ENCODE data around the gene CIAO3. TPM values are rescaled to one million over a fixed set of nuclear protein-coding genes. Genes with fewer than 3 reads are reported as not detected.

CIAO3 gene
- total RNA-seq, 1 experiment from 2014 or later, result 31.1 TPM

- no peaks in the 10 kb centered on the region for H3K9me3 Mint-ChIP-seq (ENCODE audit: unreplicated experiment)
- no peak overlapping the region for H3K4me3 Mint-ChIP-seq (ENCODE audit: unreplicated experiment)
- H3K36me3 Mint-ChIP-seq (ENCODE audit: insufficient read depth, unreplicated experiment), result no peaks in the 10 kb centered on the region
- POLR2A ChIA-PET, result interaction anchor here (0.8 to 3.9 kb wide), 5 partner anchors 10 to 23 kb away, joined by 3 to 26 read pairs (median 6); no protein-coding TSS in a partner anchor
- no peaks in the 10 kb centered on the region for H3K27me3 Mint-ChIP-seq (ENCODE audit: insufficient read depth, unreplicated experiment)
- no TSS peak for BruUV-seq (replicated peaks)
- CTCF ChIA-PET, result interaction anchor here (0.6 kb wide), 1 partner anchor 22 kb away, joined by 4 read pairs; no protein-coding TSS in a partner anchor
- intact Hi-C loops (cut with micrococcal nuclease), result no loop called here
- no peak overlapping the region for H3K27ac Mint-ChIP-seq (ENCODE audit: low read depth, unreplicated experiment)
- H3K4me1 Mint-ChIP-seq (ENCODE audit: insufficient read depth, unreplicated experiment), result peaks cover 10% of the 10 kb centered on the region
- DNase-seq (ENCODE audit: unreplicated experiment), result no peak
- TF ChIP-seq, protein P1, sequence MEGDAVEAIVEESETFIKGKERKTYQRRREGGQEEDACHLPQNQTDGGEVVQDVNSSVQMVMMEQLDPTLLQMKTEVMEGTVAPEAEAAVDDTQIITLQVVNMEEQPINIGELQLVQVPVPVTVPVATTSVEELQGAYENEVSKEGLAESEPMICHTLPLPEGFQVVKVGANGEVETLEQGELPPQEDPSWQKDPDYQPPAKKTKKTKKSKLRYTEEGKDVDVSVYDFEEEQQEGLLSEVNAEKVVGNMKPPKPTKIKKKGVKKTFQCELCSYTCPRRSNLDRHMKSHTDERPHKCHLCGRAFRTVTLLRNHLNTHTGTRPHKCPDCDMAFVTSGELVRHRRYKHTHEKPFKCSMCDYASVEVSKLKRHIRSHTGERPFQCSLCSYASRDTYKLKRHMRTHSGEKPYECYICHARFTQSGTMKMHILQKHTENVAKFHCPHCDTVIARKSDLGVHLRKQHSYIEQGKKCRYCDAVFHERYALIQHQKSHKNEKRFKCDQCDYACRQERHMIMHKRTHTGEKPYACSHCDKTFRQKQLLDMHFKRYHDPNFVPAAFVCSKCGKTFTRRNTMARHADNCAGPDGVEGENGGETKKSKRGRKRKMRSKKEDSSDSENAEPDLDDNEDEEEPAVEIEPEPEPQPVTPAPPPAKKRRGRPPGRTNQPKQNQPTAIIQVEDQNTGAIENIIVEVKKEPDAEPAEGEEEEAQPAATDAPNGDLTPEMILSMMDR (IDR thresholded peaks at IDR 0.05; ENCODE audit: unreplicated experiment), result no peak
These were observed 21.9 kb upstream of the CIAO3 start for GRCh38 chr16:762595-763268.

DNA sequence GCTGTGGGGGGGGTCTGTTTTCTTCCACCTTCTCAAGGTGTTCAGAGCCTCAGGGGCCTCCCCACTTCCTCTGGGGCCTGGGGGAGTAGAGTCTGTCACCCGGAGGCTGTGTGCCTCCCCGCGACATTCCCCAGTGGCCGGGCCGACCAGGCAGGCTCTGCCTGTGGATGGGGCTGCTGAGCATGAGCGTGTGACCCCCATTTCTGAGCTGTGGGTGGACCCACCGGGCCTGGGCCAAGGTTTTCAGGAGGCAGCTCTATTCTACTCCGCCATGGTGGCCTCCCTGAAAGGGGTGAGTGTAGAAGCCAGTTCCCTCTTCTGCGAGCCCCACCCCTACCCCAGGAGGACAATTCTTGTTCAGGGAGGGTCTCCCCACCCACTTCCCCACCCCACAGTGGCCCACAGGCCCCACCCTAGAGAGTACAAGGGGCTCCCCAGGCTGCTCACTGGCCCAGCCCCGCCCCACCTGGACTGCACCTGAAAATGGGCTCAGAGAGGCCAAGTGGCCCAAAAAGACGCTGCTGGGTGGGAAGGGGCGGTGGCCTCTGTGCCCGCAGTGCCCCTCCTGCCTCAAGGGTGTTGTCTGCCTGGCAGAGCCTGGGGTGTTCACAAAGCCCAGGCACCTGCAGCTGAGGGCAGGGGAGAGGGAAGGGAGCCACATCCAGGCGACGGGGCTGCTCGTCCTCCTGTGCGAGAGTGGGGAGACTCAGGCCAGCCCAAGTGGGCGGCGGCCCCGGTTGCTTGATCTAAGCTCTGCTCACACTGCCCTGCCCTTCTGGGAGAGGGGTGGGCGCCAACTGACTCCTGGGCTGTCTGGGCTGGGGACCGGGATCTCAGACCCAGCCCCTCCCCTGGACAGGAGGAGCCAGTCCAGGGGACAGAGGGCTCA, 21.1 kb upstream of the CIAO3 start:
- H3K36me3 Mint-ChIP-seq (ENCODE audit: insufficient read depth, unreplicated experiment), result no peaks in the 10 kb centered on the region
- H3K4me1 Mint-ChIP-seq (ENCODE audit: insufficient read depth, unreplicated experiment), result peaks cover 10% of the 10 kb centered on the region
- no peak for DNase-seq (ENCODE audit: unreplicated experiment)
- peak overlapping the region; percentile 61 for H3K27ac Mint-ChIP-seq (ENCODE audit: low read depth, unreplicated experiment)
- TF ChIP-seq, protein P1 (IDR thresholded peaks at IDR 0.05; ENCODE audit: unreplicated experiment), result no peak
- BruUV-seq (replicated peaks), result no TSS peak
- H3K9me3 Mint-ChIP-seq (ENCODE audit: unreplicated experiment), result no peaks in the 10 kb centered on the region
- ChIA-PET POLR2A (interaction anchor here (0.7 to 3.9 kb wide), 17 partner anchors 8 to 1020 kb away, joined by 3 to 26 read pairs (median 4); partner anchors contain the start of genes ANTKMT, CCDC78, CIAO3 and HAGHL), CTCF (interaction anchor here (0.6 to 2.9 kb wide), 7 partner anchors 8 to 50 kb away, joined by 3 to 11 read pairs (median 4); partner anchors contain the start of gene CIAO3)
- intact Hi-C loops (cut with micrococcal nuclease), result no loop called here
- H3K27me3 Mint-ChIP-seq (ENCODE audit: insufficient read depth, unreplicated experiment), result no peaks in the 10 kb centered on the region
- H3K4me3 Mint-ChIP-seq (ENCODE audit: unreplicated experiment), result peak overlapping the region; percentile 60

DNA sequence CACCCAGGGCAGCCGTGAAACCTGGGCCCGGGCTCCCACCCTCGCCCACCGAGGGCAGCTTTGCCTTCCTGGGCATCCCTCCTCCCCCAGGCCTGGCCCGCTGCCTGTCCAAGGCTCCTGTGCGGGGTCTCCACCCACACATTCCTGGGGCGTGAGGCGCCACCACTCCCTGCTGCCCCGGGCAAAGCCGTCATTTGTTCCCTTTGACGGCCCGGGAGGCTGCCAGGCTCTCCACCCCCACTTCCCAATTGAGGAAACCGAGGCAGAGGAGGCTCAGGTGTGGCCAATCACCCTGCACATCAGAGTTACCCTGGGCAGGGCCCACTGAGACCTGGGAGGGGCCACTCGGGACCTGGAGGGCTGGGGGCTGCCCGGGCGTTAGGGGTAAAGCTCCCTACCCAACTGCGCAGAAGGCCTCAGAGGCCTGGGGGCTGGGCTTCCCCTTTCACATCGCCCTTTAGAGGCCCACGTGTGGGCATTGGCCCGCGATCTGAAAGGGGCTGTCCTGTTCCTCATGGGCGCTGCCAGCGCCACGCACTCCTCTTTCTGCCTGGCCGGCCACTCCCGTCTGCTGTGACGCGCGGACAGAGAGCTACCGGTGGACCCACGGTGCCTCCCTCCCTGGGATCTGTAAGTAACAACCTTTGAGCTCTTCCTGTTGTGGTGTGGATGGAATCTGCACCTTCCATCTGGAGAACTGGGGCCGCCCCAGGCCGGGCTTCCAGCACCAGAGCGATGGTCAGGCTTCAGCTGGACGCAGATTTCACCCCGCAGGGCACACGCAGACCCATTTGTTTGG, 19.9 kb upstream of the CIAO3 start, which contains the start of gene MSLN:
TSS of gene MSLN (plus strand) at position 190 of the 799 bp plus-strand sequence. CDS start 1,947 bp downstream, outside the sequence.
- intact Hi-C loops (cut with micrococcal nuclease), result no loop called here
- BruUV-seq (replicated peaks), result TSS peak; percentile 65
- peak within 1 kb of the TSS; percentile 61 for H3K27ac Mint-ChIP-seq (ENCODE audit: low read depth, unreplicated experiment)
- TF ChIP-seq, protein P1 (IDR thresholded peaks at IDR 0.05; ENCODE audit: unreplicated experiment), result no peak
- CTCF ChIA-PET, result interaction anchor here (0.7 to 2.9 kb wide), 6 partner anchors 9 to 48 kb away, joined by 3 to 11 read pairs (median 8); partner anchors contain the start of gene CIAO3
- POLR2A ChIA-PET, result interaction anchor here (0.8 to 3.9 kb wide), 16 partner anchors 9 to 1021 kb away, joined by 3 to 26 read pairs (median 5); partner anchors contain the start of genes ANTKMT, CCDC78, CHTF18 and CIAO3
- H3K4me1 Mint-ChIP-seq (ENCODE audit: insufficient read depth, unreplicated experiment), result peaks cover 10% of the 10 kb centered on the region
- peak within 1 kb of the TSS; percentile 60 for H3K4me3 Mint-ChIP-seq (ENCODE audit: unreplicated experiment)
- no peaks in the 10 kb centered on the region for H3K9me3 Mint-ChIP-seq (ENCODE audit: unreplicated experiment)
- no peaks in the 10 kb centered on the region for H3K27me3 Mint-ChIP-seq (ENCODE audit: insufficient read depth, unreplicated experiment)
- peak; percentile 76 for DNase-seq (ENCODE audit: unreplicated experiment)
- no peaks in the 10 kb centered on the region for H3K36me3 Mint-ChIP-seq (ENCODE audit: insufficient read depth, unreplicated experiment)

Measured in MCF 10A (cell line).